A549 (cell line): ENCODE results near the gene SHC3. TPM values are rescaled to one million over a fixed set of nuclear protein-coding genes. Genes with fewer than 3 reads are reported as not detected.

Experiments used
- ATAC-seq, 2 experiments: fragments of 200-7000 bp in 1 of 2; fragments of >200 bp in 1 of 2; cut with Nextera tagmentation in 1 of 2; cut with Tn5 transposase in 1 of 2; 3 replicates each; pipeline versions ENCODE4 v1.8.0 to v1.9.1; 2018 to 2020; ENCODE audit warnings: mild to moderate bottlenecking in 1 of 2, moderate library complexity in 1 of 2
- CTCF ChIA-PET: fragments of 300-600 bp; sonication (Branson Sonifier 250); formaldehyde crosslinking; extraction: SDS; loops from one replicate; lab custom pipeline; 2021; ENCODE audit warnings: antibody characterized with exemption, inconsistent platforms; lab: Yijun Ruan, JAX
- POLR2A ChIA-PET: fragments of 350-600 bp; formaldehyde crosslinking; extraction: SDS; loops from one replicate; lab custom pipeline; 2021; ENCODE audit warnings: antibody characterized with exemption, inconsistent platforms; lab: Yijun Ruan, JAX
- DNase-seq, 2 experiments: peaks; one replicate each; pipeline versions ENCODE4 v3.0.0 to v3.0.0-alpha.2; 2011 to 2016; ENCODE audit warnings: low read depth in 1 of 2, low spot score in 1 of 2
- FAIRE-seq: peaks from 2 replicates; lab custom pipeline; 2011; peaks lifted over from hg19 to GRCh38; lab: Jason Lieb, UNC
- H3K27ac ChIP-seq, 2 experiments: fragments of >200 bp; sonication (Bioruptor Twin); formaldehyde crosslinking; 3 replicates each; pipeline ENCODE4 v1.5.1; 2016 to 2017
- H3K4me1 ChIP-seq: fragments of >200 bp; sonication (Bioruptor Twin); formaldehyde crosslinking; 3 replicates; pipeline ENCODE4 v1.6.1; 2016
- H3K4me2 ChIP-seq: fragments of >200 bp; sonication (Bioruptor Twin); formaldehyde crosslinking; 3 replicates; pipeline ENCODE4 v1.6.1; 2016
- H3K4me3 ChIP-seq: fragments of >200 bp; sonication (Bioruptor Twin); formaldehyde crosslinking; 3 replicates; pipeline ENCODE4 v1.5.1; 2016
- H3K9me3 ChIP-seq: fragments of >200 bp; sonication (Bioruptor Twin); formaldehyde crosslinking; 3 replicates; pipeline ENCODE4 v1.6.1; 2016
- BCL3 ChIP-seq: fragments of >200 bp; sonication (Bioruptor Twin); formaldehyde crosslinking; IDR thresholded peaks from 3 replicates; pipeline ENCODE4 v1.6.1; 2016
- CTCF ChIP-seq: fragments of >200 bp; sonication (Bioruptor Twin); formaldehyde crosslinking; IDR thresholded peaks from 3 replicates; pipeline ENCODE4 v1.5.1; 2016
- E2F6 ChIP-seq: IDR thresholded peaks from 2 replicates; pipeline ENCODE4 v1.6.1; 2012; ENCODE audit warnings: low read depth, borderline replicate concordance
- EHF ChIP-seq: fragments of 250-450 bp; sonication (Bioruptor Pico); IDR thresholded peaks from 2 replicates; pipeline ENCODE4 v1.5.0; 2020; ENCODE audit warnings: mild to moderate bottlenecking
- EHMT2 ChIP-seq: fragments of 200-600 bp; sonication (generic); IDR thresholded peaks from 2 replicates; pipeline ENCODE4 v1.6.1; 2016; ENCODE audit warnings: antibody characterized with exemption, low read depth, mild to moderate bottlenecking, moderate library complexity
- ELK1 ChIP-seq: fragments of 150-350 bp; IDR thresholded peaks from 2 replicates; pipeline ENCODE4 v1.6.1; 2014; ENCODE audit warnings: low read depth, mild to moderate bottlenecking, low read length
- EP300 ChIP-seq, 2 experiments: fragments of >200 bp; sonication (Bioruptor Twin); formaldehyde crosslinking; IDR thresholded peaks; 2 replicates in 1 of 2; 3 replicates in 1 of 2; pipeline ENCODE4 v1.6.1; 2016 to 2017
- FOXS1 ChIP-seq: fragments of 250-450 bp; sonication (Bioruptor Pico); IDR thresholded peaks from 2 replicates; pipeline ENCODE4 v1.5.0; 2020; ENCODE audit warnings: mild to moderate bottlenecking, moderate library complexity
- HOXB13 ChIP-seq: fragments of 250-450 bp; sonication (Bioruptor Pico); IDR thresholded peaks from 2 replicates; pipeline ENCODE4 v1.5.0; 2020; ENCODE audit warnings: low read depth, mild to moderate bottlenecking, moderate library complexity
- JUNB ChIP-seq: fragments of >200 bp; sonication (Bioruptor Twin); formaldehyde crosslinking; IDR thresholded peaks from 2 replicates; pipeline ENCODE4 v1.6.1; 2016
- KDM5A ChIP-seq: fragments of 200-600 bp; sonication (generic); IDR thresholded peaks from 2 replicates; pipeline ENCODE4 v1.6.1; 2016; ENCODE audit warnings: antibody characterized with exemption, mild to moderate bottlenecking
- MAX ChIP-seq: IDR thresholded peaks from 2 replicates; pipeline ENCODE4 v1.6.1; 2012
- NR3C1 ChIP-seq: fragments of >200 bp; sonication (Bioruptor Twin); formaldehyde crosslinking; IDR thresholded peaks from 3 replicates; pipeline ENCODE4 v1.6.1; 2017
- PHF8 ChIP-seq: fragments of 200-600 bp; sonication (generic); IDR thresholded peaks from 2 replicates; pipeline ENCODE4 v1.6.1; 2016; ENCODE audit warnings: low read depth, mild to moderate bottlenecking, antibody characterized with exemption, moderate library complexity, borderline replicate concordance
- POLR2AphosphoS2 ChIP-seq: conservative IDR thresholded peaks from 2 replicates; pipeline ENCODE4 v1.6.1; 2012; ENCODE audit warnings: low read length, improper control_type of control experiment, inconsistent platforms
- RARB ChIP-seq: fragments of 250-450 bp; sonication (Bioruptor Pico); IDR thresholded peaks from 2 replicates; pipeline ENCODE4 v1.8.0; 2021; ENCODE audit warnings: mild to moderate bottlenecking, moderate library complexity
- TFCP2L1 ChIP-seq: fragments of 250-450 bp; sonication (Bioruptor Pico); IDR thresholded peaks from 2 replicates; pipeline ENCODE4 v1.5.0; 2021; ENCODE audit warnings: mild to moderate bottlenecking
- WGBS: methylation state at CpG from one replicate; pipeline ENCODE4 v1.1.6; 2017; ENCODE audit errors: missing lambda C conversion rate; 5-methylcytosine and 5-hydroxymethylcytosine counted together
- polyA plus RNA-seq, 4 experiments: library from polyadenylated mRNA; depleted of rRNA in 3 of 4; stranded (reverse); fragments of >200 nt; fragmentation: RNase III in 1 of 4; extraction: RNeasy Plus Mini Kit Qiagen cat#74134 plus additional on column Dnase treatment in 1 of 4; gene quantifications; 2 replicates in 3 of 4; 3 replicates in 1 of 4; pipeline ENCODE4 v1.2.3, GENCODE V29; 2011 to 2017

Gene SHC3
- polyA plus RNA-seq, 2 of the 4 experiments (the other 2 are of a cell fraction): 0.09 to 0.88 TPM

- DNase-seq (no peak), ATAC-seq (no peak), FAIRE-seq (no peak)
- ChIA-PET CTCF (interaction anchor here (0.7 kb wide), 1 partner anchor 30 kb away, joined by 3 read pairs; no protein-coding TSS in a partner anchor), POLR2A (no interaction called here)
- no peaks in the 10 kb centered on the region for H3K4me1 ChIP-seq
- no peaks in the 10 kb centered on the region for H3K9me3 ChIP-seq
- H3K4me3 ChIP-seq: no peak overlapping the region
- WGBS: 39% methylated on average over 9 of the region's 9 CpGs
- no peak overlapping the region for H3K4me2 ChIP-seq
- H3K27ac ChIP-seq: no peak overlapping the region
- no peak for TF ChIP-seq NR3C1
- TF ChIP-seq JUNB: no peak
- TF ChIP-seq ELK1: no peak
- no peak for TF ChIP-seq FOXS1 (CRISPR knock-in tag)
- no peak for TF ChIP-seq EHMT2
- TF ChIP-seq HOXB13 (CRISPR knock-in tag): no peak
- TF ChIP-seq PHF8: no peak
- no peak for TF ChIP-seq RARB (CRISPR knock-in tag)
- no peak for TF ChIP-seq EHF (CRISPR knock-in tag)
- no peak for TF ChIP-seq BCL3
Measured at GRCh38 chr9:89037891-89038290, 140.7 kb downstream of the SHC3 start.

- CTCF ChIA-PET: no interaction called here
Measured at GRCh38 chr9:89037346-89037745, 141.3 kb downstream of the SHC3 start.

More at GRCh38 chr9:89037346-89037745, 141.3 kb downstream of the SHC3 start:
- Histone ChIP-seq H3K4me1 (no peaks in the 10 kb centered on the region), H3K27ac (no peak overlapping the region), H3K4me2 (no peak overlapping the region)
- WGBS: 51% methylated on average over 4 of the region's 4 CpGs
- no peak for DNase-seq
- POLR2A ChIA-PET: no interaction called here
- TF ChIP-seq EP300 (IDR thresholded peaks at IDR 0.05) (no peak), FOXS1 (CRISPR knock-in tag) (no peak), MAX (no peak), JUNB (no peak), E2F6 (no peak), POLR2AphosphoS2 (no peak), TFCP2L1 (CRISPR knock-in tag) (no peak), CTCF (no peak), KDM5A (no peak)
- TF ChIP-seq, all 56 proteins: peak for 0
- 0 out of 3 replicates have a peak, but pooled peaks cover 2% of the 10 kb centered on the region for H3K9me3 ChIP-seq
- FAIRE-seq (no peak), ATAC-seq (no peak)
- no peak overlapping the region for H3K4me3 ChIP-seq
